ENCODE measurements around the gene HOXB6. TPM values are rescaled to one million over a fixed set of nuclear protein-coding genes. Genes with fewer than 3 reads are reported as not detected.

Gene HOXB6
- total RNA-seq, 2 donors from 2014 or later: 0.82 to 2.6 TPM

DNA sequence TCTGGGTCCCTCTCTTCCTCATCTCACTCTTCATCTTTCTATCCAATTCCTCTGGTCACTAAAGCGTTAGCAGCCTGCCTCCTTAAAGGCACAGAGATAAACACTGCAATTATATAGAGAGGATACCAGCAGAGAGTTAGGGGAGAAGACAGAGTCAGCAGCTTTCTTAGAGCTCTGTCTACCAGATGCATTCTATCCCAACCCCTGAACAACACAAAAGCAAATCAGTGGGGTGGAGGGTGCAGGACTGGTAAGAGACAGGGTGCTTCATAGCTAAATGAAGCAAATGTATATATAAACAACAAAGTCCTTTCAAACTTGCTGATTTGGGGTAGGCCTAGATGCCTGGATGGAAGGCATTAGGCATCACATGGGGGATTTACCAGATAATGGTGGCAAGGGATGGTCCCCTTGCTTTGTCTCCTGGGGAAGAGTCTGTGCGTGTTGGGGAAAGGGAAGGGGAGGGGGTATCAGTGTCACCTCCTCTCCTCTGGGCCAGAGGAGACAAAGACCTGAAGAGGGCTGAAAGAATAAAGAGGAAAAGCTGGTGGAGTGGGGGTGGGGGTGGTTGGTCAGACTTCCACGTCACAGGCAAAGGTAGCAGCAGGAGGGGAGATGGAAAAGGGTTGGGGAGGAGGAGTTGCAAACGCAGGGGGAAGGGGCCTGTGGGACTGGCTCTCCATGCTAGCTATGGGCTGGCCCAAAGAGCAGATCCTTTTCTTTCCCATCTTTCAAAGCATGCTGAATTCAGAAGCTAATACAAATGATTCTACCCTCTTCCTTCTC is 38.7 kb downstream of the HOXB6 start:
- DNase-seq (ENCODE audit: low spot score): no peak
- TF ChIP-seq, protein P1, sequence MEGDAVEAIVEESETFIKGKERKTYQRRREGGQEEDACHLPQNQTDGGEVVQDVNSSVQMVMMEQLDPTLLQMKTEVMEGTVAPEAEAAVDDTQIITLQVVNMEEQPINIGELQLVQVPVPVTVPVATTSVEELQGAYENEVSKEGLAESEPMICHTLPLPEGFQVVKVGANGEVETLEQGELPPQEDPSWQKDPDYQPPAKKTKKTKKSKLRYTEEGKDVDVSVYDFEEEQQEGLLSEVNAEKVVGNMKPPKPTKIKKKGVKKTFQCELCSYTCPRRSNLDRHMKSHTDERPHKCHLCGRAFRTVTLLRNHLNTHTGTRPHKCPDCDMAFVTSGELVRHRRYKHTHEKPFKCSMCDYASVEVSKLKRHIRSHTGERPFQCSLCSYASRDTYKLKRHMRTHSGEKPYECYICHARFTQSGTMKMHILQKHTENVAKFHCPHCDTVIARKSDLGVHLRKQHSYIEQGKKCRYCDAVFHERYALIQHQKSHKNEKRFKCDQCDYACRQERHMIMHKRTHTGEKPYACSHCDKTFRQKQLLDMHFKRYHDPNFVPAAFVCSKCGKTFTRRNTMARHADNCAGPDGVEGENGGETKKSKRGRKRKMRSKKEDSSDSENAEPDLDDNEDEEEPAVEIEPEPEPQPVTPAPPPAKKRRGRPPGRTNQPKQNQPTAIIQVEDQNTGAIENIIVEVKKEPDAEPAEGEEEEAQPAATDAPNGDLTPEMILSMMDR (IDR thresholded peaks at IDR 0.05): no peak
- Histone ChIP-seq H3K27me3 (peaks cover 0 to 18% of the 10 kb centered on the region in 2 donors), H3K9me3 (no peaks in the 10 kb centered on the region), H3K36me3 (no peaks in the 10 kb centered on the region), H3K4me1 (peaks cover 0 to 8% of the 10 kb centered on the region in 2 donors), H3K27ac (no peak overlapping the region), H3K4me3 (no peak overlapping the region)

DNA sequence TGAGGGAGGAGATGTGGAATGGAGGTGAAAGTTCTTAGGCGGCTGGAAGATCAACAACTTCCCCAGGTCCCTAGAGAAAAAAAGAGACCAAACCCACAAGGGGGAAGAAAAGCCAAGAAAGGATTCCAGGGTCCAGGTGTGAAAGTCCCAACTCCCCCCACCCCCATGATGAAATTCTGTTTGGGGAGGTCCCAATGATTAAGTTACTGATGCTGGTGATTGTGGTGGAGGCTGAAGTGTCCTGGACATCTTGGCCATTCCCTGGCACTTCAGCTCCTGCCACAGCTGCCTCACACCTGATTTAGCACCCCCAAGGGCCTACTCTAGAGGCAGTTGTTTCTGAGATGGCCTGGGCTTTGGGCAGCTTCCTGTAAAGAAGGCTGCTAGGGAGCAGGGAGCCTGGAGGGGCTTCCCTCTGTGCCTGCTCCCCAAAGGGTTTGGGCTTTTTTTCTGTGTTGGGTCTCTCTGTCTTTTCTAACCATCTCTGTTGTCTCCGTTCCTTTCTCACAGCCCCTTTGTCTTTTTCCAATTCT is 39.7 kb downstream of the HOXB6 start:
- Histone ChIP-seq H3K27me3 (peaks cover 0 to 18% of the 10 kb centered on the region in 2 donors), H3K4me1 (peaks cover 0 to 8% of the 10 kb centered on the region in 2 donors), H3K9me3 (no peaks in the 10 kb centered on the region), H3K36me3 (no peaks in the 10 kb centered on the region), H3K27ac (no peak overlapping the region), H3K4me3 (peak overlapping the region in 1 of 2 donors; percentile 34)
- DNase-seq (ENCODE audit: low spot score): no peak
- TF ChIP-seq, protein P1 (IDR thresholded peaks at IDR 0.05): no peak

DNA sequence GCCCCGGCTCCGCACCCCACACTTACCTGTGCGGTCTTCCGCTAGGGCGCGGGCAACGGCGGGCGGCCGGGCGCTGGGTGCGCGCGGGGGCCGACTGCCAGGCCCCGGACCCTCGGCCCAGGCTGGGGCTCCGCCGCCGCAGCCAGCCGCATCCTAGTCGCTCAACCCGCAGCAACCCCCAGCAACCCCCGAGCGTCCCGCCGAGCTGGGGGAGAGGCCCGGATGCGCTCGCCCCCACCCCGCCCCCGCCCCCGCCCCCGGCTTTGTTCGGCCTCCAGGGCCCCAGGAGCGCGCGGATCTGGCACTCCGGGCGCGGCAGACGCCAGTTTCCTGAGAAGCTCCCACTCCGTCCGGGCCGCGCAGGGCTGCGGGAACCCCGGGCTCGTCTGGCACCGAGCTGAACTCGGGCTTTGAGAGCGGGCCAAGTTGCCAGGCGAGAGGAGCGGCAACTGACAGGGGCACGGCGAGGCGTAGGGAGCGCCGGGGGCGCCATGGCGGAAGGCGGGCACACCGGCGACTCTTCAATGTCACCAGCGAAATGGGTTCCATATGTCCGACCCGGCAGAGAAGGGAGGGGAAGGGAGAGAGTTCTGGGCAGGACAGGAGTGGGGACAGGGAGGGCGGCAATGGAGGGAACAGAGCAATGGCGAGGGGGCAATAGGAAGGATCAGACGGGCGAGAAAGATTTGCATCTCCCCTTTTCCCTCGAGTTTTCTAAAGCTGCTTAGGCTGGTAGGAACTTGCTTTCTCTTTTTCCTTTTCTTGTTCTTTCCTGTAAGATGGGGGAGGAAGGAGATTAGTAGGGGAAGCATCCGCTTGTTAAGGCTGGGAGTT is 40.4 kb downstream of the HOXB6 start:
- Histone ChIP-seq H3K36me3 (no peaks in the 10 kb centered on the region), H3K4me1 (peaks cover 0 to 8% of the 10 kb centered on the region in 2 donors), H3K4me3 (peak overlapping the region; percentile 34 to 51), H3K27me3 (peaks cover 0 to 18% of the 10 kb centered on the region in 2 donors), H3K27ac (peak overlapping the region; percentile 31 to 65), H3K9me3 (no peaks in the 10 kb centered on the region)
- no peak for DNase-seq (ENCODE audit: low spot score)
- TF ChIP-seq, protein P1 (IDR thresholded peaks at IDR 0.05): no peak

DNA sequence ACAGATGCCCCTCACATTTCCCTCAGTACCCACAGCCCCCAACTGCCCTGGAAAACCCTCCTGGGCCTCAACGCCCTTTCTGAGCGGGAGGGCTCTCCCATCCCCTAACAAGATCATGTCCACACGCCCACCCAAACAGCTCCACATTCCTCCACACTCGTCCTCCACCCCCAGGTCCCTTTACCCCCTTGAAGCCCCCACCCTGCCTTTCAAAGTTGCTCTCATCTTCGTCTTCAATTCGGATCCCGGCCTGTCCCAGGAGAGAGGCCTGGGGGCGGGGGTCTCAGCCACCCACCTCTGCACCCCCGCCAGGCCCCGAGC is 41.0 kb downstream of the HOXB6 start:
- Histone ChIP-seq H3K9me3 (no peaks in the 10 kb centered on the region), H3K4me1 (peaks cover 0 to 8% of the 10 kb centered on the region in 2 donors), H3K36me3 (no peaks in the 10 kb centered on the region), H3K27me3 (peaks cover 0 to 12% of the 10 kb centered on the region in 2 donors), H3K4me3 (peak overlapping the region; percentile 34 to 51), H3K27ac (no peak overlapping the region)
- TF ChIP-seq, protein P1 (IDR thresholded peaks at IDR 0.05): no peak
- no peak for DNase-seq (ENCODE audit: low spot score)

DNA sequence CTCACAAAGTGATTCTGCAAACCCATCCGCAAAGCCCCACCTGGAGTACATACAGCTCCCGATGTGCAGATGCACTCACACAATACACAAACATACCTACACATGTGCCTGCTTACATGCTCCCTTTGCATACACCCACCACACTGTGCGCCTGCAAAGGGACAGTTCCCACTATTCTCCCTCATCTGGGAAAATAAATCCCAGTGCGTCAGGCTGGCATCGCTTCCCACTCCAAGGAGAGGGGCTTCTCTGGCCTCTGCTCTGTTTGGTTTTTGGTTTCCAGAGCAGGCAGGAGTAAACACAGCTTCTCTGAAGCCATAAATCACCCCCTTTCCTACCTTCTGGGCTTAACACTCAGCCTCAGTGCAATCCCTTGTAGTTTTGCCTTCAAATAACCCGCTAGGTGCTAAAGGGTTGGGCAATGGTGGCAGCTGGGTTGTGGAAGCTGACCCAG is 41.4 kb downstream of the HOXB6 start:
- H3K27ac ChIP-seq: no peak overlapping the region

More for the DNA sequence above, 41.4 kb downstream of the HOXB6 start:
- H3K27me3 ChIP-seq: peaks cover 0 to 9% of the 10 kb centered on the region in 2 donors
- H3K4me3 ChIP-seq: peak overlapping the region; percentile 34 to 51
- peaks cover 0 to 8% of the 10 kb centered on the region in 2 donors for H3K4me1 ChIP-seq
- TF ChIP-seq, protein P1 (IDR thresholded peaks at IDR 0.05): no peak
- no peaks in the 10 kb centered on the region for H3K36me3 ChIP-seq
- DNase-seq (ENCODE audit: low spot score): no peak
- H3K9me3 ChIP-seq: no peaks in the 10 kb centered on the region

Measured in right atrium auricular region (tissue), 2 donors.